ENCODE data around the gene RBM33.

RBM33 gene

GRCh38 chr7:155804897-155805825, 160.7 kb downstream of the RBM33 start:
- TF ChIP-seq CTCF (IDR thresholded peaks at IDR 0.05; ENCODE audit: low read depth, low read length), result peak; percentile 32
- peak; percentile 5 for DNase-seq (ENCODE audit: extremely low read depth, low read depth)

DNA sequence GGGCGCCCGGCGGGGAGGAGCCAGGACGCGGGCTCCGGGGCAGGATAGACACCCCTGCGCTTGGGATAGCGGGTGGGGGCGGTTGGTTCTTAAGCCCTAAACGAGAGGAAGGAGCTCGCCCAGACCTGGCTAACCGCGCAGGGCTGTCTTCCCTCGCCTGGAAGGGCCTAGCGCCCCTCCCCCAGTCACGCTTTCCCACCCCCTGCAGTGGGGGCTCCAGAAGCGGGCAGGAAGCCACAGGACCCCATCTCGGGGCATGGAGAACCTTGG, 161.3 kb downstream of the RBM33 start:
- TF ChIP-seq CTCF (IDR thresholded peaks at IDR 0.05; ENCODE audit: low read depth, low read length), result no peak
- no peak for DNase-seq (ENCODE audit: extremely low read depth, low read depth)

GRCh38 chr7:155806096-155806871, 161.8 kb downstream of the RBM33 start:
- no peak for TF ChIP-seq CTCF (IDR thresholded peaks at IDR 0.05; ENCODE audit: low read depth, low read length)
- DNase-seq (ENCODE audit: extremely low read depth, low read depth), result no peak

GRCh38 chr7:155807065-155807671, 162.7 kb downstream of the RBM33 start:
- DNase-seq (ENCODE audit: extremely low read depth, low read depth), result no peak
- no peak for TF ChIP-seq CTCF (IDR thresholded peaks at IDR 0.05; ENCODE audit: low read depth, low read length)

DNA sequence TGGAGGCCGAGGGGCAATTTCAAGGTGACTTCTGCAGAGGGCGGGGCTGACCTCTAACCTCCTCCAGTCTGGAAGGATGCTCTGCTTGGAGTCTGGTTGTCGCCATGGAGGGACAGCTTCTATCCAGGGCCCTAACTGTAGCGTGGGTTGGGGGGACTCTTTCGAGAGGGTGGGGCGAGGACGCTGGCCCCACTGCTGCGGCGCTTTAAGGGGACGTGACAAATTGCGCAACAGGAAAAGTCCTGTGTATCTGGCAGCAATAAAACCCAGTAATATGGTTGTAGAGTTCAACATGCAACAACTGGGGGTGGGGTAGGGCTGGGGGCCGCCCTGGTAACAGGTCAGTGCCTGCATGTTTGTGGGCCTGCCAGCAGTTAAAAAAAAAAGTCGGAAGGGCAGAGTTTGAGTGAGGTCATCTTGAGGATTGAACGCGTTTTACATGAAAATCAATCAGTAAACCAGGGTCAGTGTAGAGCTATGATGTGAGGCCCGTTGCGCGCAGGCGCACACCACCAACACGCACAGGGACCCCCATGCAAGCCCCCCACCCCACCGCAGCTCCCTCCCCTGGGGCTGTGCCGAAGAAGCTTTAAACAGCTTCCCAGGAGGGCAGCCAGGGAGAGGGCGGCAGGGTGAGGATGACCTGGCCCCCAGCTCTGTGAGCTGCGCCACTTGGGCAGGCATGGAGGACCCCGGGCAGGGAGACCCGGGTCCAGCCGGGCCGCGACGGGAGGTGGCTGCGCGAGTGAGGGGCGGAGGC, 163.5 kb downstream of the RBM33 start:
- DNase-seq (ENCODE audit: extremely low read depth, low read depth), result no peak
- no peak for TF ChIP-seq CTCF (IDR thresholded peaks at IDR 0.05; ENCODE audit: low read depth, low read length)

DNA sequence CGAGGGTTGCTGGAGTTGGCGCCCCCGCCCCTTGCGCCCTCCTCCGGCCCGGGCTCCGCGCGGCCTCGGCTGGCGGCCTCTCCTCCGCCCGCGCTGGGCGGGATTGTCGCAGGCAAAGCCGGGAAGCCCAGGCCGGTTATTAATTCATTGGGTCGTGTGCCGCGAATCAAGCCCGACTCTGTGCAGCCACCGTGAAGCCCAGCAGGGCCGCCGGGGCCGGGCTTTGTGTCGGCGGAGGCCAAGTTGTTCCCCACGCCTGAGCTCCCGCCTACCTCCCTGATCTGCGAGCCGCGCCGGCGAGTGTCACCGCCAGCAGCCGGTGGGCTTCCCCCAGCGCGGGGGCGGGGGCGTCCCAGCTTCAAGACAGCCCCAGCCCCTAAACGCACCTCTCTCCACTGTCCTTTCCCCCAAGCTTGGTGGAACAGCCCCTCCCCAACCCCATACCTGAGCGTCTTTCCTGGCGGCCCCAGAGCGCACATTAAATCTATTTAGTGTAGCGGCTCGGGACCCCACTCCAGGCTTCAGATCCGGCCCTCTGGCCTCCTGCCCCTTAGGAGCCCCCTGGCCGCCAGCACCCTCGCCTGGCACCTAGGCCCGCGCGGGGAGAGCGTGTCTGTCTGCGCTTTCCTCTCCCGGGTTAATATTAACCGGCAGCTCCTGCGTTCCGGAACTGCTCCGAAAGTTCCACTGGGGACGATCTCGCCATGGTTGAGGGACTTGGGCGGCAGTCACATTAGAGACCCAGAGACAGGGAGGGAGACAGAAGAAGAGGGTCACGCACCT, 164.3 kb downstream of the RBM33 start:
- TF ChIP-seq CTCF (IDR thresholded peaks at IDR 0.05; ENCODE audit: low read depth, low read length), result no peak
- DNase-seq (ENCODE audit: extremely low read depth, low read depth), result no peak
